GM23338 (cell line): ENCODE results near the gene TTL. TPM values are rescaled to one million over a fixed set of nuclear protein-coding genes. Genes with fewer than 3 reads are reported as not detected.

ENCODE experiments used
- ATAC-seq: fragments of 200-7000 bp; cut with Tn5 transposase; 3 replicates; pipeline ENCODE4 v1.9.1; 2020
- DNase-seq: peaks from one replicate; pipeline ENCODE4 v3.0.0-alpha.2; 2015; ENCODE audit warnings: low spot score
- H2AFZ ChIP-seq: fragments of 200-600 bp; sonication (generic); 2 replicates; pipeline ENCODE4 v1.8.0; 2016; ENCODE audit warnings: antibody characterized with exemption, mild to moderate bottlenecking, moderate library complexity
- H3F3A ChIP-seq: fragments of 200-600 bp; sonication (generic); replicated peaks from 2 replicates; pipeline ENCODE4 v1.8.0; 2017; ENCODE audit warnings: antibody characterized with exemption, mixed run types, low read depth
- H3K27ac ChIP-seq: fragments of 200-600 bp; sonication (generic); 2 replicates; pipeline ENCODE4 v1.6.1; 2016; ENCODE audit warnings: low read depth
- H3K27me3 ChIP-seq: fragments of 200-600 bp; sonication (generic); 2 replicates; pipeline ENCODE4 v1.8.0; 2016; ENCODE audit warnings: mild to moderate bottlenecking, mixed run types, moderate library complexity; ENCODE audit not compliant: insufficient read depth
- H3K36me3 ChIP-seq: fragments of 200-600 bp; sonication (generic); 2 replicates; pipeline ENCODE4 v1.8.0; 2016; ENCODE audit warnings: mild to moderate bottlenecking; ENCODE audit not compliant: insufficient read depth
- H3K4me1 ChIP-seq: fragments of 200-600 bp; sonication (generic); 2 replicates; pipeline ENCODE4 v1.8.0; 2016; ENCODE audit warnings: mild to moderate bottlenecking, moderate library complexity; ENCODE audit not compliant: insufficient read depth
- H3K4me2 ChIP-seq: fragments of 200-600 bp; sonication (generic); 2 replicates; pipeline ENCODE4 v1.7.1; 2017; ENCODE audit warnings: mixed run types
- H3K4me3 ChIP-seq: fragments of 200-600 bp; sonication (generic); 2 replicates; pipeline ENCODE4 v1.6.1; 2016; ENCODE audit warnings: mixed run types
- H3K79me2 ChIP-seq: fragments of 200-600 bp; sonication (generic); replicated peaks from 2 replicates; pipeline ENCODE4 v1.8.0; 2017; ENCODE audit warnings: mild to moderate bottlenecking; ENCODE audit not compliant: insufficient read depth
- H3K9me2 ChIP-seq: fragments of 200-600 bp; sonication (generic); 2 replicates; pipeline ENCODE4 v1.8.0; 2017; ENCODE audit not compliant: insufficient read depth
- H4K20me1 ChIP-seq: fragments of 200-600 bp; sonication (generic); replicated peaks from 2 replicates; pipeline ENCODE4 v1.8.0; 2017; ENCODE audit warnings: mild to moderate bottlenecking; ENCODE audit not compliant: insufficient read depth
- H3K27ac Mint-ChIP-seq: 2 replicates; pipeline ENCODE4 v1.8.0; 2020; ENCODE audit warnings: inconsistent platforms, mild to moderate bottlenecking, moderate library complexity, mixed read lengths
- H3K27me3 Mint-ChIP-seq: 3 replicates; pipeline ENCODE4 v1.8.0; 2022; ENCODE audit warnings: low read depth, mild to moderate bottlenecking, moderate library complexity, mixed read lengths, inconsistent platforms; ENCODE audit not compliant: insufficient read depth, poor library complexity
- H3K36me3 Mint-ChIP-seq: 3 replicates; pipeline ENCODE4 v1.8.0; 2021; ENCODE audit warnings: low read depth, mild to moderate bottlenecking, inconsistent platforms, moderate library complexity, mixed read lengths
- H3K4me1 Mint-ChIP-seq: 3 replicates; pipeline ENCODE4 v1.8.0; 2020; ENCODE audit warnings: mild to moderate bottlenecking, inconsistent platforms, mixed read lengths
- H3K4me3 Mint-ChIP-seq: 3 replicates; pipeline ENCODE4 v1.8.0; 2021; ENCODE audit warnings: moderate library complexity, mild to moderate bottlenecking, inconsistent platforms, mixed read lengths
- H3K9me3 Mint-ChIP-seq: 3 replicates; pipeline ENCODE4 v1.8.0; 2020; ENCODE audit warnings: moderate library complexity, mild to moderate bottlenecking, inconsistent platforms, mixed read lengths
- CTCF ChIP-seq, 2 experiments: fragments of 200-600 bp in 1 of 2; sonication (generic) in 1 of 2; conservative IDR thresholded peaks; 2 replicates each; pipeline versions ENCODE4 v1.5.1 to v1.6.1; 2016 to 2017; ENCODE audit warnings: antibody characterized with exemption in 2 of 2, low read depth in 2 of 2, mild to moderate bottlenecking in 2 of 2, moderate library complexity in 1 of 2
- EZH2phosphoT487 ChIP-seq: fragments of 200-600 bp; sonication (generic); IDR thresholded peaks from one replicate; pipeline ENCODE4 v1.8.1; 2018; ENCODE audit warnings: antibody characterized with exemption; ENCODE audit not compliant: unreplicated experiment
- NANOG ChIP-seq: IDR thresholded peaks from 2 replicates; pipeline ENCODE4 v1.6.1; 2016; ENCODE audit warnings: antibody characterized with exemption, borderline replicate concordance
- REST ChIP-seq: IDR thresholded peaks from one replicate; pipeline ENCODE4 v1.6.1; 2018; ENCODE audit warnings: antibody characterized with exemption; ENCODE audit not compliant: unreplicated experiment
- STAT1 ChIP-seq: IDR thresholded peaks from one replicate; pipeline ENCODE4 v1.6.1; 2016; ENCODE audit warnings: antibody characterized with exemption; ENCODE audit not compliant: unreplicated experiment
- ZNF462 ChIP-seq: fragments of 250-450 bp; sonication (Bioruptor Pico); IDR thresholded peaks from 2 replicates; pipeline ENCODE4 v1.5.0; 2020; ENCODE audit warnings: mild to moderate bottlenecking, moderate library complexity
- polyA plus RNA-seq: library from polyadenylated mRNA; unstranded; fragments of >200 nt; fragmentation: Nextera tagmentation; extraction: Ambion mirVana; gene quantifications from 2 replicates; pipeline ENCODE4 v1.2.1, GENCODE V29; 2016
- total RNA-seq: library from RNA; depleted of rRNA; stranded (reverse); fragments of >200 nt; shearing (Covaris generic); gene quantifications from 2 replicates; pipeline ENCODE4 v1.2.3, GENCODE V29; 2014

TTL gene
- total and polyA plus RNA-seq, 2 experiments from 2014 or later, result 10.1 to 34.6 TPM

- TF ChIP-seq ZNF462 (CRISPR knock-in tag) (no peak), REST (no peak), EZH2phosphoT487 (no peak)
These were observed 10.0 kb downstream of the TTL start (continued) for GRCh38 chr2:112491946-112492345.

GRCh38 chr2:112493048-112493447, 11.1 kb downstream of the TTL start:
- TF ChIP-seq NANOG (no peak), CTCF (conservative IDR thresholded peaks at IDR 0.05; ENCODE audit: low read depth in 2 of 2) (peak in 1 of 2 experiments; percentile 14; a peak in 1 of 4 replicates), STAT1 (no peak)
- H3K27ac ChIP-seq, result peak overlapping the region; percentile 73; the same call in 1 of the 2 replicates
- ATAC-seq, result peak; percentile 73

More at GRCh38 chr2:112493048-112493447, 11.1 kb downstream of the TTL start:
- DNase-seq, result peak; percentile 12
- Histone ChIP-seq H3K4me2 (no peak overlapping the region), H3K4me3 (no peak overlapping the region), H2AFZ (no peak overlapping the region), H3F3A (no peaks in the 10 kb centered on the region), H3K36me3 (peaks cover 6% of the 10 kb centered on the region; the same call in 1 of the 2 replicates), H3K27me3 (no peaks in the 10 kb centered on the region), H3K79me2 (peaks cover 19% of the 10 kb centered on the region), H3K4me1 (no peaks in the 10 kb centered on the region), H3K9me2 (no peaks in the 10 kb centered on the region), H4K20me1 (peaks cover 5% of the 10 kb centered on the region; the same call in 1 of the 2 replicates)
- Mint-ChIP-seq H3K4me3 (no peak overlapping the region), H3K27me3 (peaks cover 2% of the 10 kb centered on the region), H3K36me3 (peaks cover 19% of the 10 kb centered on the region), H3K4me1 (peaks cover 6% of the 10 kb centered on the region; the same call in 2 of the 3 replicates), H3K9me3 (no peaks in the 10 kb centered on the region), H3K27ac (peak overlapping the region; percentile 60; the same call in 1 of the 2 replicates)
